ENCODE results near the gene CRELD1.
A peak's percentile ranks its signal among the peaks of the same experiment; 100 is the strongest.

The CRELD1 gene

DNA sequence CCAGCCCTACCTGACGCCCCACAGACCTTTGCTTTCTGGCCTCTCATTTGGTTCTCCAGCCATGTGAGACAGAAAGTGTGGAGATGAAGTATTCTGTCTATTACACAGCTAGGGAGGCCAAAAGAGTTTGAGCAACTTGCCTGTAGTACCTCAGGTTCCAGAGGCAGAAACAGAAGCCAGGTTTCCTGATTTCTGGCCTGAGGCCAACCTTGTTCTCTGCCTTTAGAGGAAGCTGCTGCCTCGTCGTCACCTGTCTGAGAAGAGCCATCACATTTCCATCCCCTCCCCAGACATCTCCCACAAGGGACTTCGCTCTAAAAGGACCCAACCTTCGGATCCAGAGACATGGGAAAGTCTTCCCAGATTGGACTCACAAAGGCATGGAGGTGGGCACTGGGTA, 27.2 kb upstream of the CRELD1 start:
- no peak for DNase-seq (ENCODE audit: low read depth)

DNA sequence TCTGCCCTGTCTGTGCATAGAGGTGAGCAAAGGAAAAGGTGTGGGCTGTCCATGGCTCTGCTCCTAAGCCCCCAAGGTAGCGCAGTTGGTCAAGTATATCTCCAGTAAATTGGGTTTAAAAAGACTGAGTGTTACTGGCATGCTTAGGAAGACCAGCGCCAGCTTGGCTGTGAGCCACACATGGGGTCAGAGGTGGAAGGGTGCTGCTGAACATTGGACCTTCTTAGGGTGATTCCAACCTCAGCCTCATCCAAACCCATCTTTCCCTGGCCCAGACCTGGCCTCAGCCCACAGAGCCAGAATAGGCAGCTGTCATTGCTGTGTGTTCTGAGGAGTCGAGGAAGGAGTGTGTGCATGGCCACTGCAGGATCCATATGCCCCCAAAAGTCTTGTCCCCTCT, 25.3 kb upstream of the CRELD1 start:
- DNase-seq (ENCODE audit: low read depth) = no peak

DNA sequence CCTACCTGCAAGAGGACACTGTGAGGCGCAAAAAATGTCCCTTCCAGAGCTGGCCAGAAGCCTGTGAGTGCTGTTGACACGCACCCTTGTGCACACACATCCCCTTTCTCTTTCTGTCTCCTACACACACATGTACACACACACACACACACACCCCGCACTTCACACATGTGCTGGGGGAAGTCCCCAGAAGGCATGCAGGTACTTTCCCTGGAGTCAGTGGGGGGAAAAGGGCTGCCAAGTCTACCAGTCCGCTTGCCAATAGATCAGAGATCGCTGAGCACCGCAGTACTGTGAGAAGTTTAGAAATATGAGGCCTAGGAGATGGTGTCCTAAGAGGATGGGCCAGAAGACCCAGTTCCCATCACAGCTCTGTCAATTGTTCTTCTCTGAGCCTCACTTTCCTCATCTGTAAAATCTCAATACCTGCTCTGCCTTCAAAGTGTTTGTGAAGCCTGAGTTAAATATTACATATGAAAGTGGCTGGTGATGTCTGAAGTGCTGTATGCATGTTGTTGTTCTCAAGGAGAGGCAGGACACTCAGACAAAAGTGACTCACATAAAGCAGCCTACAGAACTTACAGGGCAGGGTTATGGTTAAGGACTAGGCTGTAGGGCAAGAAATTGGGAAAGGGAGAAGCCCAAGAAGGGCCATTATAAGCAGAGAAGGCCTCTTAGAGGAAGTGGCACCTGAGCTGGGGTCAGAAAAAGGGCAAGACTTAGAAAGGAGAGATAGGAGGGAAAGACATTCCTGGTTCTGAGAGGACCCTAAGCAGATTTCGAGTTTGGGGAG, 24.2 kb upstream of the CRELD1 start:
- DNase-seq (ENCODE audit: low read depth) = peak; percentile 28

DNA sequence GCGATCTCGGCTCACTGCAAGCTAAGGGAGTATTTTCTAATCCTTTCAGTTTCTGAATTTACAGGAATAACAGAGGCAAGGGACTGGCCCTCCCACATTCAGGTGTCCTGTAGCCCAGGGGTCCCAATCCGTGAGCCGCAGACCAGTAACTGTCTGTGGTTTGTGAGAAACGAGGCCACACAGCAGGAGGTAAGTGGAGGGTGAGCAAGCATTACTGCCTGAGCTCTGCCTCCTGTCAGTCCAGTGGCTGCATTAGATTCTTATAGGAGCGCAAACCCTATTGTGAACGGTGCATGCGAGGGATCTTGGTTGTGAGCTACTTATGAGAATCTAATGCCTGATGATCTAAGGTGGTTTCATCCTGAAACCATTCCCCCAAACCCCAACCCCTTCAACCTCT, 21.8 kb upstream of the CRELD1 start:
- DNase-seq (ENCODE audit: low read depth) = no peak

DNA sequence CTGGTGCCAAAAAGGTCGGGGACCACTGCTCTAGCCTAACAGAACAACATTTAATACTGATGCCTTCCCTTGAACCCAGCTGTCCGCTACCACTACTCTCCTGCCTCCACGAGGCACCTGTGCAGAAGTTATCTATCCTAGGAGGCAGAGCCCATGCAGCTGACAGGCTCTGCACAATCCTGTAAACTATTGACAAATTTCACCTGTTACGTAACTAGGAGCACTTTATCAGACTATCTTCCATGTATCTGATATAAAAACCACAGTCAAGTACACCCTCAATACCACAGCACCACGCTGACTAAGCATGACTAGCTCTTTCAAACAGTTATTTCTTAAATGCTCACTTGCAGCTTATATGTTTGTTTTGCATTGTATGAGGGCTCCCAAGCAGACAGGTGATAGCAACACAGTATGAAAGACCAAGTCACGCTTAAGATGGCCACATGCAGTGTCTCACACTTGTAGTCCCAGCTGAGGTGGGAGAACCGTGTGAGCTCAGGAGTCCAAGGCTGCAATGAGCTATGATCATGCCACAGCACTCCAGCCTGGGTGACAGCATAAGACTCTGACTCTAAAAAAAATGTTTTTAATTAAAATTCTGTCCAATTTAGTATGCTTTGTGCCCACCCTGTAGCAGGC, 21.2 kb upstream of the CRELD1 start:
- peak; percentile 88 for DNase-seq (ENCODE audit: low read depth)

DNA sequence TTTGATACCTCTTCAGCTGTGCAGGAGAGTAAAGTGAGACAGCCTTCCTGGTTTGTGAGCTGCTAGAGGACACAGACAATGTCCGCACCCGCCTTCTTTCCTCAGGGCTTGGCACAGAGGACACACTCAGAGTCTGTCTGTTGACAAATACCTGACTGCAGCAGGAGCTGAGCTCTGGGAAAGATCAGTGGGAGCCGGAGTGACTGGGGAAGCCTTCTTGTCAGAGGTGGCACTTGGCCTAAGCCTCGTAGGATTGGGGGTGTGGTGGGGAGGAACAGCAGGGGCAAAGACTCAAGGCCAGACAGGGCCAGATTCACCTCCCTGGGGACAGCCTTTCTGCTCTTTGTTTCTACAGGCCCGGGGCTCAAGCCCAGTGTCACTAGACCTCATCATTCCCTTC, 20.0 kb upstream of the CRELD1 start:
- no peak for DNase-seq (ENCODE audit: low read depth)

DNA sequence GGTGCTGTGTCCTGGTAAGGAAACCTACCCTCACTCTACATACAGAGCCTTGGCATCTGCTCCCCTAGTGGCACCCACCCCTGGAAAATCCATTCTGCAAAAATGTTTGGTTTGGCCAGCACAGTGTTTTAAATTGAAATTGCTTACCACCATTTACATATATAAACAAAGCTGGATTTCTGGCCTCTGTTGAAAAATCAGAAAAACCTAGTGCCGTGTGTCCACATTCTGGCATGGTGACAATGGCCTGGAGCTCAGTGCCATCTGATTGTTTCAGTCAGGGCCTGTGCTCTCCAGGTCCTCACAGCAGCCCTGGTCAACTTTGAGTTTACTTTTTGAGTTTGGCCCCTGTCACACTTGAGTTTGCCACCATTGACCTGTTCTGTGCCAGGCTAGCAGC, 19.6 kb upstream of the CRELD1 start:
- no peak for DNase-seq (ENCODE audit: low read depth)

DNA sequence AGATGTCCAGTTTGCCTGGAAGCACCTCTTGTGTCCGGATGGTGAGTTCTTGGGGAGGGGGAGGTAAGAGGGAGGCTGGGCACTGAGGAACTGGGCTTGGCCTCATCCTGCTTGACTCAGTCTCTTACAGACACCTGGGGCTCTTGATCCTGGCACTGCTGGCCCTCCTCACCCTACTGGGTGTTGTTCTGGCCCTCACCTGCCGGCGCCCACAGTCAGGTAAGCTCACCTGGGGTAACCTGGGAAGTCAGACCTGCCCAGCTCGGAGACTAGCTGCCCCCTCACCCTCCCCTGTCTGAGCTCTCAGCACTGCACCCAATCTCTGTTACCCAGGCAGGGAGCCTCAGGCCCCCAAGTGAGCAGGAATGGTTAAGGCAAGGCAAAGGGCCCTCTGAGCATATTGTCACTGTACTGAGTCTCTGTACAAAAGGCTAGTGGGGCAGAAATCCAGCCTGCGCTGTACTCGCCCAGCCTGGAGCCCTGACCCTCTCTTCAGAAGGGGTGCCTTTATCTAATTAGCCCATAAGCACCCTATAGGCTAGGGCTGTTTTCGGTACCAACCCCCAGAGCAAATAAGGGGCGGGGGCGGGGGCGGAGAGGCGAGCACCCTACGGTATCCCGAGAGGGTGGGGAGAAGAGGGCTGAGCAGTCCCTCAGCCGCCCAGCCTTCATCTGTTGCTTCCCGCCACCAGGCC, 18.9 kb upstream of the CRELD1 start:
- DNase-seq (ENCODE audit: low read depth) = no peak

DNA sequence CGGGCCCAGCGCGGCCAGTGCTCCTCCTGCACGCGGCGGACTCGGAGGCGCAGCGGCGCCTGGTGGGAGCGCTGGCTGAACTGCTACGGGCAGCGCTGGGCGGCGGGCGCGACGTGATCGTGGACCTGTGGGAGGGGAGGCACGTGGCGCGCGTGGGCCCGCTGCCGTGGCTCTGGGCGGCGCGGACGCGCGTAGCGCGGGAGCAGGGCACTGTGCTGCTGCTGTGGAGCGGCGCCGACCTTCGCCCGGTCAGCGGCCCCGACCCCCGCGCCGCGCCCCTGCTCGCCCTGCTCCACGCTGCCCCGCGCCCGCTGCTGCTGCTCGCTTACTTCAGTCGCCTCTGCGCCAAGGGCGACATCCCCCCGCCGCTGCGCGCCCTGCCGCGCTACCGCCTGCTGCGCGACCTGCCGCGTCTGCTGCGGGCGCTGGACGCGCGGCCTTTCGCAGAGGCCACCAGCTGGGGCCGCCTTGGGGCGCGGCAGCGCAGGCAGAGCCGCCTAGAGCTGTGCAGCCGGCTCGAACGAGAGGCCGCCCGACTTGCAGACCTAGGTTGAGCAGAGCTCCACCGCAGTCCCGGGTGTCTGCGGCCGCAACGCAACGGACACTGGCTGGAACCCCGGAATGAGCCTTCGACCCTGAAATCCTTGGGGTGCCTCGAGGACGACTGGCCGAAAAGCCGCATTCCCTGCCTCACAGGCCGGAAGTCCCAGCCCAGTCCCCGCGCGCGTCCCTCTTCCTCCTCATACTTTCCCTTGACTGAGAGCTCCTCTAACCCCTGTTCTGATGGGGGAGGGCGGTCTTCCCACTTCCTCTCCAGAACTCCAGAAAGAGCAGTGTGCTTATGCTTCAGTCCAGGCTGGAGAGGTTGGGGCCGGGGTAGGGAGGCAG, 18.1 kb upstream of the CRELD1 start:
- peak; percentile 67 for DNase-seq (ENCODE audit: low read depth)

DNA sequence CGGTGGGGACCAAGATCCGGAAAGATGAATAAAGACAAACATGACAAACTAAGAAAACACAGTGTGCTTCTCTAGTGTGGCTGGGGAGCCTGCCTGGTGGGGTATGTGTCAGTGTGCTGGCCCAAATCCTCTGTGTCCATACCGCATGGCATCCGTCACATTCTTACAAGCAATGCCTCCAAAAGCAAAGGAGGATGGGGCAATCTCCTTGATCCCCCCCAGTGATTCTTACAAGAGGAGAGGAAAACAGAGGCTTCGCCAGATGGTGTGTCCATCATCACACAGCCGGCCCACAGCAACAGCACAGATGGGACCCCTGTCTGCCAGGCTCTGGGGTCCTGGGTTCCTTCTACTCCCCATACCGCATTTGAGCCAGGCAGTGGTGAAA, 17.3 kb upstream of the CRELD1 start:
- DNase-seq (ENCODE audit: low read depth) = peak; percentile 55

DNA sequence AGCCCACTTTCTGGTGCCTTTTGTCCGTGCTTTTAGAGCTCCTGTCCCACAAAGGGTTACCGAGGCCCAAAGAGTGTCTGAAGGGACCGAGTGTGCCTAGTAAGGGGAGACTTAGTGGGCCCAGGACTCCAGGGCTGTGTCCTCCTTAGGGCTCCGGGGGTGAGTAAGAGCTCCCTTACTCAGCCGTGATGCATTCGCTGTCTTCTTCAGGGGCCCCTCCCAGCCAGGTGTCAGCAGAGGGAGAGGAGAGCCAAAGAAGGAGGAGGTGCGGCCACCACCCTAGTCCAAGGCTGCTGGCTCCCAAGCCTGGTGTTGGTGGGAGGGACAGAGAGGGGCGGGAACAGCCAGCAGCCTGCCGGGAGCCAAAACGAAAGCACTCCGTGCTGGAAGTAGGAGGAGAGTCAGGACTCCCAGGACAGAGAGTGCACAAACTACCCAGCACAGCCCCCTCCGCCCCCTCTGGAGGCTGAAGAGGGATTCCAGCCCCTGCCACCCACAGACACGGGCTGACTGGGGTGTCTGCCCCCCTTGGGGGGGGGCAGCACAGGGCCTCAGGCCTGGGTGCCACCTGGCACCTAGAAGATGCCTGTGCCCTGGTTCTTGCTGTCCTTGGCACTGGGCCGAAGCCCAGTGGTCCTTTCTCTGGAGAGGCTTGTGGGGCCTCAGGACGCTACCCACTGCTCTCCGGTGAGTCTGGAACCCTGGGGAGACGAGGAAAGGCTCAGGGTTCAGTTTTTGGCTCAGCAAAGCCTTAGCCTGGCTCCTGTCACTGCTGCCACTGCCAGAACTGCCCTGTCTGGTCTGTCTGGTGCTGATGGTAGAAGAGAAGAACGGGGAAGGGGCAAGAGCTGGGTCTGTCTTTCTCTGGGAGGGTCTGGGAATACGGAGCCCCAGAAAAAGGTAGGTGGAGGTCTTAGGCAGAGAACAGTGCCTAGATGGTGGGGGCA, 16.6 kb upstream of the CRELD1 start, which contains the start of gene IL17RC:
Gene IL17RC, plus strand, starts transcription at position 365 of the 947 bp plus-strand sequence. Its CDS starts 218 bp downstream, at position 583.
- peak; percentile 91 for DNase-seq (ENCODE audit: low read depth)

DNA sequence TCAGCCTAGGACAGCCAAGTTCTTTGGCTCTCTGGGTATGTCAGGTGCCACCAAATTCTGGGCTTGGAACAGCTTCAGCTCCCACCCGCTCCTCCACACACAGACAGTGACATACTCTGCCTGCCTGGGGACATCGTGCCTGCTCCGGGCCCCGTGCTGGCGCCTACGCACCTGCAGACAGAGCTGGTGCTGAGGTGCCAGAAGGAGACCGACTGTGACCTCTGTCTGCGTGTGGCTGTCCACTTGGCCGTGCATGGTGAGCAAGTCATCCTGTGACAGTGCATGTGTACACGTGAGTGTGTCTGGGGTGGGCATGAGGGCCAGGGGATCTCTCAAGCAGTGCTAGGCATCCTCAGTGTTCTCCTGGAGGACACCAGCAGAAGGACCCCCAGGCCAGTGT, 15.8 kb upstream of the CRELD1 start:
- no peak for DNase-seq (ENCODE audit: low read depth)

DNA sequence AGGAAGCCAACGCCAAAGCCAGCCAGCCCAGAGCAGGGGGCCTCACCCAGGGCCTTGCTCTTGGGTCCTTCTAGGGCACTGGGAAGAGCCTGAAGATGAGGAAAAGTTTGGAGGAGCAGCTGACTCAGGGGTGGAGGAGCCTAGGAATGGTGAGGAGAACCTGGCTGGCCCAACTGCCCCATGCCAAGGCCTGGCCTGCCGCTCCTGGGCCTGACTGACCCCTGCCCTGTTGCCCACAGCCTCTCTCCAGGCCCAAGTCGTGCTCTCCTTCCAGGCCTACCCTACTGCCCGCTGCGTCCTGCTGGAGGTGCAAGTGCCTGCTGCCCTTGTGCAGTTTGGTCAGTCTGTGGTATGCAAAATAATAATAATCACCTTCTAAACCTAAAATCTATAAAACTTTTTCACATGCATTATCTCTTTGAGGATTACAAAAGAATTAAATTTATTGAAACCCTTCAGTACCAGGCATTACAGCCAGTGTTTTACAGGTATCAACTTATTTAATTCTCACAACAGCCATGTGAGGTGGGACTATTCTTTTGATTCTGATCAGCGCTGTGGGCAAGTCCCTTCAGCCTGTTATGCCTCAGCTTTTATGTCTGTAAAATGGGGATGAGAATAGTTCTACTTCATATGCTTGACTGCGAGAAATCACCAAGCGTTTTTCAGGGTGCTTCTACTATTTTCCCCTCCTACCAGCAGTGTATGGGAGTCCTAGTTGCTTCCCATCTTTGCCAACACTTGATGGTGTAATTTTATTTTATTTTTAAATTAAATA, 15.2 kb upstream of the CRELD1 start:
- no peak for DNase-seq (ENCODE audit: low read depth)

DNA sequence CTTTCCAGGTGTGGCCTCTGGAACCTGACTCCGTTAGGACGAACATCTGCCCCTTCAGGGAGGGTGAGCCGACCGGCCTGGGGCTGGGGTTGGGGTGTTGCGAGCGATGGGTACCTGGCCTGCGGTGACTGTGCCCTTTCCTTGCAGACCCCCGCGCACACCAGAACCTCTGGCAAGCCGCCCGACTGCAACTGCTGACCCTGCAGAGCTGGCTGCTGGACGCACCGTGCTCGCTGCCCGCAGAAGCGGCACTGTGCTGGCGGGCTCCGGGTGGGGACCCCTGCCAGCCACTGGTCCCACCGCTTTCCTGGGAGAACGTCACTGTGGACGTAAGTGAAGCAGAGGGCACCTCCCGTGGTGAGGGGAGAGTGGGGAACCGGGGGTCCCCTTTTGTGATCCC, 5.5 kb upstream of the CRELD1 start:
- no peak for DNase-seq (ENCODE audit: low read depth)

DNA sequence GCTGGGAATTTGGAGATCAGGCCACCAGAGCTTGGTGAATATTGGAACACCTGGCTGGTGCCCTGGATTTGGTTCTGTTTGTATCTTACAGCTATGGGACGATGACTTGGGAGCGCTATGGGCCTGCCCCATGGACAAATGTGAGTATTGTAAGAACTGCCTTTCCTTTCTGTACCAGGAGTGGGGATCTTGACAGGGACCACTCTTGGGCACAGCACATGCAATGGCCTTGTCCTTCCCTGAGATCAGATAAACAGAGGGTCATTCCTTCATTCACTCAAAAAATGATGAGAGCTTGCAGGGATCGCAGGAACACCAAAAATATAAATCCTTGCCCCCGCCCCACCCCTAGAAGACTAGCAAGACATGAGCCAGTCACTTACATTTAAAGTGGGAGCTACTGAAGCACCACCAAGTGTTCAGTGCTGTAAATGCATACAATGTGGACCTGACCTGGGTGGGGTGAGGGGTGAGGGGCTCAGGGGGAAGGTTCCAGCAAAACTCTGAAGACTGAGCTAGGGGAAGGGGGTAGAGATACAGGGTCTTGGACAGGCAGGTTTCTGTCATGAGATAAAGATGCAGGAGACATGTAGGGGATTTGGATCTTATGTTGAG, 2.7 kb upstream of the CRELD1 start:
- DNase-seq (ENCODE audit: low read depth) = peak; percentile 15

DNA sequence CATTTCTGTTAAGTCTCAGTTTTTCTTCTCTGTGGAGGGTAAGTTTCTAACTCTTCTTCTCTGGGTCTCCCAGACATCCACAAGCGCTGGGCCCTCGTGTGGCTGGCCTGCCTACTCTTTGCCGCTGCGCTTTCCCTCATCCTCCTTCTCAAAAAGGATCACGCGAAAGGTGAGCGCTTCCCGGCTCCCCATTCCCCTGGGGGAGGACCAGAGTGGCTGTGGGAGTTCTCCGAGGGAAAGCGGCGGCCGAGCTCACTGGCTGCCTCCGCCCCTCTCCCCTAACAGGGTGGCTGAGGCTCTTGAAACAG, 1.1 kb upstream of the CRELD1 start:
- no peak for DNase-seq (ENCODE audit: low read depth)

DNA sequence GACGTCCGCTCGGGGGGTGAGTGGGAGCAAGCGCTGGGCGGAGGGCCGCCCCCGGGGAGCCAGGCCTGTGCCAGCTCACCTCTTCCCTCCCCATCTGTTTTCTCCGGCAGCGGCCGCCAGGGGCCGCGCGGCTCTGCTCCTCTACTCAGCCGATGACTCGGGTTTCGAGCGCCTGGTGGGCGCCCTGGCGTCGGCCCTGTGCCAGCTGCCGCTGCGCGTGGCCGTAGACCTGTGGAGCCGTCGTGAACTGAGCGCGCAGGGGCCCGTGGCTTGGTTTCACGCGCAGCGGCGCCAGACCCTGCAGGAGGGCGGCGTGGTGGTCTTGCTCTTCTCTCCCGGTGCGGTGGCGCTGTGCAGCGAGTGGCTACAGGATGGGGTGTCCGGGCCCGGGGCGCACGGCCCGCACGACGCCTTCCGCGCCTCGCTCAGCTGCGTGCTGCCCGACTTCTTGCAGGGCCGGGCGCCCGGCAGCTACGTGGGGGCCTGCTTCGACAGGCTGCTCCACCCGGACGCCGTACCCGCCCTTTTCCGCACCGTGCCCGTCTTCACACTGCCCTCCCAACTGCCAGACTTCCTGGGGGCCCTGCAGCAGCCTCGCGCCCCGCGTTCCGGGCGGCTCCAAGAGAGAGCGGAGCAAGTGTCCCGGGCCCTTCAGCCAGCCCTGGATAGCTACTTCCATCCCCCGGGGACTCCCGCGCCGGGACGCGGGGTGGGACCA, 632 bp upstream of the CRELD1 start:
- DNase-seq (ENCODE audit: low read depth) = peak; percentile 82

DNA sequence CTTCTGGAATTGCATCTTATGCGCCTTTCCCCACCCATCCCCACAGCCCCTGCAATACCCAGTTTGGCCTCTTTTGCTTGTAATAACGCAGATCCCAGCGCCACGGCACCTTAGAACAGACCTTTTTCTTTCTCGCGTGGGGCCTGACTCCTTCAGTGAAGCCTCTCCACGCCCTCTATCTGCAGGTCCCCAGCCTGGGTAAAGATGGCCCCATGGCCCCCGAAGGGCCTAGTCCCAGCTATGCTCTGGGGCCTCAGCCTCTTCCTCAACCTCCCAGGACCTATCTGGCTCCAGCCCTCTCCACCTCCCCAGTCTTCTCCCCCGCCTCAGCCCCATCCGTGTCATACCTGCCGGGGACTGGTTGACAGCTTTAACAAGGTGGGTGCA, 594 bp downstream of the CRELD1 start:
- peak; percentile 58 for DNase-seq (ENCODE audit: low read depth)

DNA sequence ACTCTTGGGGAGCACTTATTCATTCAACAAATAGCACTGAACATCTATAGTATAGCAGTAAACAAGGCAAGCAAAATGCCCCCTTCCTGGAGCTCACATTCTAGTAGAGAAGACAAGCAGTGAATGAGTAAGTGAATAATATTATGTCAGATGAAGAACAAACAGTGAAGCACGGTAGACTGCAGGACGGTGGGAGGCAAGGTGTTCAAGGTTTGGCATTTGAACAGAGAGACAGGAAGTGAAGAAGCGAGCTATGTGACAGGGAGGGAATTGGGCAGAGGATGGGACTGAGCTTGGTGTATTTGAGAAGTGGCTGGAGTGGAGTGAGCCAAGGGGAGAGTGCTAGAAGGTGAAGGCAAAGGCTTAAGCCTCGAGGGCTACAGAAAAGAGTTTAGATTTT, 1.4 kb downstream of the CRELD1 start:
- no peak for DNase-seq (ENCODE audit: low read depth)
